GM12878 (cell line): ENCODE measurements around the gene ZFAND2A. TPM values are rescaled to one million over a fixed set of nuclear protein-coding genes. Genes with fewer than 3 reads are reported as not detected.

Experiments
- BCLAF1 ChIP-seq: fragments of 450-650 bp; IDR thresholded peaks from 2 replicates; pipeline ENCODE4 v1.6.1; 2017; ENCODE audit warnings: antibody characterized with exemption, mild to moderate bottlenecking, moderate library complexity
- CREM ChIP-seq: IDR thresholded peaks from 2 replicates; pipeline ENCODE4 v1.6.1; 2014; ENCODE audit warnings: antibody characterized with exemption, low read depth
- CTCF ChIP-seq, 3 experiments: IDR thresholded peaks in 2 of 3; conservative IDR thresholded peaks in 1 of 3; 2 replicates each; pipeline ENCODE4 v1.5.1; 2011; ENCODE audit warnings: low read depth in 3 of 3, low read length in 3 of 3, mild to moderate bottlenecking in 3 of 3, control low read depth in 2 of 3, moderate library complexity in 2 of 3, inconsistent platforms in 1 of 3, mixed read lengths in 1 of 3; ENCODE audit not compliant: control insufficient read depth in 2 of 3, insufficient read depth in 1 of 3; ENCODE audit errors: extremely low read depth in 1 of 3
- IKZF1 ChIP-seq: fragments of 450-650 bp; conservative IDR thresholded peaks from 2 replicates; pipeline ENCODE4 v1.6.1; 2017; ENCODE audit warnings: antibody characterized with exemption, mild to moderate bottlenecking
- IKZF2 ChIP-seq, 2 experiments: fragments of 450-650 bp; IDR thresholded peaks; 2 replicates each; pipeline ENCODE4 v1.6.1; 2017; ENCODE audit warnings: mild to moderate bottlenecking in 2 of 2, moderate library complexity in 2 of 2
- polyA plus RNA-seq, 11 experiments: library from polyadenylated mRNA; depleted of rRNA in 4 of 11; unstranded in 6 of 11; stranded (reverse) in 5 of 11; fragments of >200 nt; fragmentation: Nextera tagmentation in 4 of 11; fragmentation: Illumina TruSeq in 1 of 11; extraction: Ambion mirVana in 4 of 11; extraction: Trizol in 1 of 11; gene quantifications; 1 replicate in 1 of 11; 2 replicates in 10 of 11; pipeline versions ENCODE4 v1.2.1 to v1.2.3, GENCODE V29; 2011 to 2016; ENCODE audit warnings: inconsistent platforms in 2 of 11, missing spikeins in 2 of 11, low read depth in 1 of 11
- total RNA-seq, 4 experiments: library from RNA; depleted of rRNA in 3 of 4; stranded (reverse); fragments of >200 nt in 3 of 4; fragmentation: Illumina TruSeq in 1 of 4; extraction: Trizol in 1 of 4; gene quantifications; 2 replicates each; pipeline versions ENCODE4 v1.2.1 to v1.2.3, GENCODE V29; 2013 to 2021

The ZFAND2A gene
- total and polyA plus RNA-seq, 10 of the 15 experiments (the other 5 are each of a cell fraction or from before 2014, with no cell fraction given), result 14.8 to 39.9 (median 20.8) TPM

- TF ChIP-seq BCLAF1 (no peak), IKZF2 (IDR thresholded peaks at IDR 0.05) (0 out of 4 replicates have a peak, but pooled peaks of 1 of the 2 experiments have one; percentile 11), CTCF (IDR thresholded peaks at IDR 0.05 in 2 of 3, conservative IDR thresholded peaks at IDR 0.05 in 1 of 3; ENCODE audit: control insufficient read depth in 2 of 3, extremely low read depth in 1 of 3, insufficient read depth in 1 of 3, low read depth in 3 of 3, low read length in 3 of 3) (peak; percentile 90 to 98 (median 97)), IKZF1 (0 out of 2 replicates have a peak, but pooled peaks have one; percentile 32), CREM (peak; percentile 25; the same call in 1 of the 2 replicates)
Measured at GRCh38 chr7:1169409-1170368, 9.7 kb upstream of the ZFAND2A start (continued).
